ENCODE measurements around the gene THAP7.

DNA sequence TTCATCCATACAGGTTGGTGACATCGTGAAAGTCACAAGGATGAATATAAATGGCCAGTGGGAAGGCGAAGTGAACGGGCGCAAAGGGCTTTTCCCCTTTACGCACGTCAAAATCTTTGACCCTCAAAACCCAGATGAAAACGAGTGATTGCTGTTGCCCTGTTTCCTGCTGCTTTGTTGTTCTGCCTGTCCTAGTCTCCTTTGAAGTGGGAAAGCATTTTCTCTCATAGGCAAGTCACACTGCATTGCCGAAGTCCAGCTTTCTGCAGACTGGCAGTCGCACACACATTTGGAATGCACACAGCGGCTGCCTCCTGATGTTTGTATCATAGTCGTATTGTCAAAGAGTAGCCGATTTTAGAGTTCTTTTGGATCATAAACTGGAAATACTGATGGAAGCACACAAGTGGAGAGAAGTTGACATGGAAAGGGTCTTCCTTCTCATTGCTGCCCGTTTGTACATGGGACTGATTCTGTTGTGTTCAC lies 52.2 kb downstream of the THAP7 start:
- TF ChIP-seq, protein P1, sequence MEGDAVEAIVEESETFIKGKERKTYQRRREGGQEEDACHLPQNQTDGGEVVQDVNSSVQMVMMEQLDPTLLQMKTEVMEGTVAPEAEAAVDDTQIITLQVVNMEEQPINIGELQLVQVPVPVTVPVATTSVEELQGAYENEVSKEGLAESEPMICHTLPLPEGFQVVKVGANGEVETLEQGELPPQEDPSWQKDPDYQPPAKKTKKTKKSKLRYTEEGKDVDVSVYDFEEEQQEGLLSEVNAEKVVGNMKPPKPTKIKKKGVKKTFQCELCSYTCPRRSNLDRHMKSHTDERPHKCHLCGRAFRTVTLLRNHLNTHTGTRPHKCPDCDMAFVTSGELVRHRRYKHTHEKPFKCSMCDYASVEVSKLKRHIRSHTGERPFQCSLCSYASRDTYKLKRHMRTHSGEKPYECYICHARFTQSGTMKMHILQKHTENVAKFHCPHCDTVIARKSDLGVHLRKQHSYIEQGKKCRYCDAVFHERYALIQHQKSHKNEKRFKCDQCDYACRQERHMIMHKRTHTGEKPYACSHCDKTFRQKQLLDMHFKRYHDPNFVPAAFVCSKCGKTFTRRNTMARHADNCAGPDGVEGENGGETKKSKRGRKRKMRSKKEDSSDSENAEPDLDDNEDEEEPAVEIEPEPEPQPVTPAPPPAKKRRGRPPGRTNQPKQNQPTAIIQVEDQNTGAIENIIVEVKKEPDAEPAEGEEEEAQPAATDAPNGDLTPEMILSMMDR (conservative IDR thresholded peaks at IDR 0.05; ENCODE audit: low read depth, low read length) = no peak
- no peak for TF ChIP-seq EZH2 (IDR thresholded peaks at IDR 0.05; ENCODE audit: borderline replicate concordance, low read depth, low read length, poor library complexity, severe bottlenecking)

Measured in A673 (cell line).